HG03354 (cell line): ENCODE measurements around the gene ST6GAL1.
"Not testable (repeated sequence)": the region's sequence is repeated elsewhere in the genome, so short reads cannot be mapped to it uniquely, and the experiment has no call there.

ENCODE experiments used
- ATAC-seq: cut with Tn5 transposase; IDR thresholded peaks from one replicate; pipeline ENCODE4 v1.9.1; 2021; ENCODE audit warnings: mild to moderate bottlenecking; ENCODE audit not compliant: unreplicated experiment, poor library complexity, severe bottlenecking

Gene ST6GAL1

DNA sequence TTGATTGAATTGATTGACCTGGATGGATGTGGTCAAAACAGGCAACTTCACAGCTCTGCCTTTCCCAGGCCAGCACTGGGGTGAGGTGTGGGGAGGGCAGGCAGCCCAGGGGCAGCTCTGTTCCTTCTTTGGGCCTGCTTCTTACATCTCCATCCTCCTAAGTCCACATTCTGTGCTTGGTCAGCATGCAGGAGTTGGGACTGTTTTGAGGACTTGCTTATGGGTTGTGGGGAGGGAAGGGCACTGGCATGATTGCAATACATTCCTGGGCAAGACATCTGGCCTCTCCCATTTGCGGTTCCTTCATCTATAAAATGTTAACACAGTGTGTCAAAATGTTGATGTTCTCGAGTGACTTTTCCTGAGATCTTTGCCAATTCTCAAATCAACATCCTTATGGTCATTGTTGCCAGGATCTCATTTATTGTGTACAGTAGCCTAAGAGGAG, 84.1 kb downstream of the ST6GAL1 start:
- ATAC-seq: no peak

DNA sequence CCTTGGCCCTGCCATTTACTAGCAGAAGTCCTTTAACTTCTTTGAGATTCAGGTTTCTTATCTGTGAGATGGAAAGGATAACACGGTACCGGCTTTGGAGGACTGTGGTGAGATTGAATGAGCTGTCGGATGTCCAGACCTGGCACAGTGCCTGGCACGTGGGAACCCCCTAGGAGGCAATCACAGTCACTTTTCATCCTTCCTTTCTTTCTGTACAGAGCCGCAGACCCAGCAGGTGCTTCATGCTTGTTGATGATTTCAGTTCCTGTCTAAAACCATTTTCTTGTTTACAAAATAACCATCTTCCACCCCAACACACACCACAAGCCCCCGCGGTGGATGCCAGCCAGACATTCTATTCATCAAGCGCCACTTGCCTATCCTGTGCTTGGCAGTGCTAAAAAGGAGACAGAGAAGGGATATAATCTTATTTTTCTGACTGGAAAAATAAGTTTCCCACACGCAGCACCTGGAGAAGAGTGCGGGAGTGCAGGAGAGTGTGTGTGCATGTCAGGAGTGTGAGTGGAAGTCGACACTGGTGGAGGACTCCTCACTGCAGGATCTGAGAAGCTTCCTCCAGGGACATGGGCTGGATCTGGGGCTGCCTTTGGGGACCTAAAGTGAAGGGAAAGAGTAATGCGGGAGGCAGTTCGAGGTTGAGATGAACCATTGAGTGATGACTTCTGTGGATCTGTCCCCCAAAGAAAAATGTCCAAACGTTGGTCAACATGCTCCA, 85.7 kb downstream of the ST6GAL1 start:
- ATAC-seq: peak; percentile 58

DNA sequence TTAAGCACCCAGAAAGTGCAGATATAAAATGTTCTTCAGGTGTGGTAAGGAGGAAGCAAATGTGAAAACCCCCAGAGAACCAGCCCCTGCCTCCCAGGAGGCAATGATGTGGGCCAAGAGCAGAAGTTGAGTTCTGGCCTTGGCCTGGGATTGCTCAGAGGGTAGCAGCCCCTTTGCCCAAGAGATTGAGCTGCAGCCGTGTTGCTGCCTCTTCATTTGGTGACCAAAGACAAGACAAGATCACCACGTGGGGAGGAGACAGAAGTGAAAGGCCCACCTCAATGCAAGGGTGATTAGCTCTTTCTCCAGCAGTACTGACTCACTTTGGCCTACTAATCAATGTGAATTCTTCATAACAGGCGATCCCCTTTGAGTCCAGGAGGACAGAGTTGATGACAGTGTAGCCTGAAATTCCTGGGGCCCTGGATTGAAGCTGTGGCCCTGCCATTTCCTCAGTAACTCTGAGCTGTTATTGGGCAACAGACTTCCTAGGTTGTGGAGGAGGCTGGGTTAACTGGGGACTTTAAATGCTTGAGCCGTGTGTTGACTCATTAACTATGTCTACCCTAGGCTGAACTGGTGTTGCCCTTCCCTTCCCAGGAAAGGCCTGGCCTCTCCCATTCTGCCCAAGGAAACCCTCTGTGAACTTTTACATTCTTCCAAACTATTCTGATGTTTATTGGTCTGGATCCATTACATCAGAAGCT, 86.5 kb downstream of the ST6GAL1 start:
- ATAC-seq: peak; percentile 38

GRCh38 chr3:187017511-187018230, 87.3 kb downstream of the ST6GAL1 start:
- no peak for ATAC-seq

GRCh38 chr3:187019542-187020072, 89.3 kb downstream of the ST6GAL1 start:
- ATAC-seq: no peak

GRCh38 chr3:187020376-187020775, 90.0 kb downstream of the ST6GAL1 start:
- ATAC-seq: no peak

DNA sequence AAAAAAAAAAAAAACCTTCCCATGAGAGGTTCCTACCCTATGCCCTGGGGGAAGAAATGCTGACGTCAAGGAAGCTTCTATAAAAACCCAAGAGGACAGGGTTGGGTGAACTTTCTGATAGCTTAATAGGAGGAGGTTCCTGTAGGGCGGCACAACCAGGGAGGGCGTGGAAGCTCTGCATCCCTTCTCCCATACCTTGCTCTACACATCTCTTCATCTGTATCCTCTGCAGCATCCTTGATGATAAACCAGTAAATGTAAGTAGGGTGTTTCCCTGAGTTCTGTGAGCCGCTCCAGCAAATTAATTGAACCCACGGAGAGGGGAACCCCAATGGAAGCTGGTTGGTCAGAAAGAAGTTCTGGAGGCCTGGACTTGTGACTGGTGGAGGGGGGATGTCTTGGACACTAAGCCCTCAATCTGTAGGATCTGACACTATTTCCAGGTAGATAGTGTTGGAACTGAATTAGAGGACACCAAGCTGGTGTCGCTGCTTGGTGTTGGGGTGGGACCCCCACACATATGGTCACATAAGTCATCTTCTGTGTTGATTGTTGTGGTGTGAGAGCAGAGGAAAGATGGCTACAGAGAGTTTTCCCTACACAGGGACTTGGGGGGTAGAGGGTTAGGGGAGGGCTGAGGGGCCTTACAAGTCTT, 91.5 kb downstream of the ST6GAL1 start:
- ATAC-seq: peak; percentile 37

DNA sequence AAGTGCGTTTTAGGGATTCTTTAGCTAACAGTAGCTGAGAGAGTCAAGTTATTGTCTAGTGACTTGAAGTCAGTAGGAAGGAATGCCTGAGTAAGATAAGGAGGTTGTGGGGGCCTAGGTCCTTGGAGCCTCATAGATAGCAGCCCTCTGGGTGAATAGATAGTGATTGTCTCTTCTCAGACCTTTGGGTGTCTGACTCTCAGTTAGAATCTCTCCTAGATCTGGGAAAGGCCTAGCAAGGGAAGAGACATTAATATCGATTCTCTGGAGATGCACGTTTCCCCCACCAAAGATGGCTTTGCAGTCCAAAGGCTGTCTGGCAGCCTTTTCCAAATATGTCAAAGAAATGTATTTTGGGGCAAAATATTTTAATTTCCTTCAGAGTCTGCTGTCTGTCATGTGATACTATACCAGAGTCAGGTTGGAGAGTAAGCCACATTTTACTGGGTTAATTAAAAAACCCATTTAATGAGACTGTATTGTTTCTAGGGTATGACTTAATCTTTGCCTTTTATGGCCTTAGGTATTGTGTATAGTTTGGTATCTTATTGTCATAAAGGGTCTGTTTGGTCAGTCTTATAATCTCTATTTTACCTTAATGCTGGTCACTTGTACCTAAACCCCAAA, 92.2 kb downstream of the ST6GAL1 start:
- ATAC-seq: no peak

GRCh38 chr3:187023340-187023739, 93.0 kb downstream of the ST6GAL1 start:
- ATAC-seq: not testable (repeated sequence)

DNA sequence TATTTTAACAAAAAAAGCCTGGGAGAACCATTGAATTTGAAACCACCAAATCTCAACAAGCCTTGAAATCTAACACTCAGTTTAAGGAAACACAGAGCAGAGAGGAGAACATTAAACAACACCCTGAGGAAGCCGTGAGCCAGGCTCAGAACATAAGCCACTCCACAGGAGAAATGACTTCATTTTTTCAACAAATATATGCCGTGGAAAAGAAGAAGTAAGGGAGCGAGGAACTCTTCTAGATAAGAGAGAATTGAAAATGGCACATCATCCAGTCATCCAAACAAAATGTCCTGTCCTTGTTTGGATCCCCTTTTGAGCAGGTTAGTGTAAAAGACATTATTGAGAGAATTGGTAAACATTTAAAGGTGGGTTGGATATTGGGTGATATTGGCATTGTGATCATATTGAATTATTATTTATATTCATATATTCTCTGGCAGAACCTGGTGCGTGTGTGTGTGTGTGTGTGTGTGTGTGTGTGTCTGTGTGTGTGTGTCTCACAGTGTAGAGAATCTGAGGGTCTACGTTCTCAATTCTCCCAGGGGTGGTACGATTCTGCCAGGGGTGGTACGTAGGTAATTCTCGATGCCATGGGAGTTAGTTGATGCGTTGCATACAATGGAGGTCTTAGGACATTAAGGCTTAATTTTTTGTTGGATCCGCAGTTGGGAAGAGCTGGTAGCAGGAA, 94.4 kb downstream of the ST6GAL1 start:
- no peak for ATAC-seq

DNA sequence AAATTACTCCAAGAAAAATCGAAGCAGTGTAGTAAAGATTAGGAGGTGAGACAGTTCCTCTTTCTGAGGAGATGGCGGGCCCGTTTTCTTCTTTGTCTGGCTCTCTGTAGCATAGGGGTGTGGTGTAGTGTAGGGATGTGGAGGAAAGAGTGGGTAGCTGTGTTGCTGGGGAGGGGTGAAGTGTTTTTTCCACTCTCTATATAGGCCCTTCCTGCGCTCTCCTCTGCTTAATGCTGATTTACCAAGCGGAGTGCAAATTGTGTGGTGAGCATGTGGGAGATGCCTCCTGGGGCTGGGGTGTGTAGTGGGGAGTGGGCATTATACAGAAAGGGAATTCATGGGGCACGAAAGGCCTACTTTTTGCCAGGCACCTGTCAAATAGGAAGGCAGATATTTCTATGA, 94.9 kb downstream of the ST6GAL1 start:
- ATAC-seq: peak; percentile 29

GRCh38 chr3:187025656-187026316, 95.5 kb downstream of the ST6GAL1 start:
- peak; percentile 42 for ATAC-seq

DNA sequence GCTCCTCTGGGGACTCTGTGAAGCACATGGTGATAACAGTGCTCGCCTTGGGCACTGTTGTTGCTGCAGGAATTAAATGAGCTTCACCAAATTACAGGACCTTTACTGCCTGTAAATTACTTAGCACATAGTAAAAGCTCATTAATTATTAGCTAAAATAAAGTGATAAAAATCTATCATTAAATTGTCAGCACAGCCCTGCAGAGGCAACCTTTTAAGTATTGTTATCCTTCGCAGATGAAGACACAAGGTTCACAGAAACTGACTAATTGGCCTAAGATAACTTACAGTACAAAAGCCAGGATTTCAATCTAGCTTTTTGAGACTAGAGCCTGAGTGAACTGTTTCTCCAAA, 96.0 kb downstream of the ST6GAL1 start:
- no peak for ATAC-seq

DNA sequence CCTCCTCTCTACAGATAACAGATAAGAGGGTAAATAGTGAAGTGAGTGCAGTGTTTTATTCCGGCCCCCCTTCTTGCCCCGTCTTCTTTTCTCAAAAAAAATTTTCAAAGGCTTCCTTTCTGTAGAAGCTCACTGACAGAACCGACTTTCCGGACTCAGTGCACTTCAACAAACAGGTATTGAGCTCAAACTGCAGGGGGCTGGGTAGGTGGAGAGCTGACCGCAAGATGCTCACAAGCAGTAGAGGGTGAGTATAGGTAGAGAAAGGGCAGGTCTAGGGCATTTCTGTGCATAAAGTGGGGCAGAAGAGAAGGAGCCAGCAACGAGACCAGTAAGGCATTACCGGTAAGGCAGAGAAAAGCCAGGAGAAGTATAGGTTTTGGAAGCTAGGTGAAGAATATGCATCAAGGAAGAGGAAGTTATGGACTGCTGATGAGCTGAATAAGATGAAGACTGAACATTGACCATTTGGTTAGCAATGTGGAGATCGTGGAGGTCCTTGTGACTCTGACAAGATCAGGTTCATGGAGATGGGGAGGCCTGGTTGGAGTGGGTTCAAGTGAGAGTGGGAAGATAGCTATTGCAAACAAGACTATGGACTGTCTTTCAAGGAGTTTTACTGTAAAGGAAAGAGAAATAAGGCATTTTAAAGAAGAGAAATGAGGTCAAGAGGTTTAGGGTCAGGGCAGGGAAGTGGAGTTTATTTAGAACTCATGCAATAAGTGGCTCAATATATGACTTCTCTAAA, 97.4 kb downstream of the ST6GAL1 start:
- no peak for ATAC-seq

- ATAC-seq: no peak
Measured at GRCh38 chr3:187031934-187032333, 101.6 kb downstream of the ST6GAL1 start.

DNA sequence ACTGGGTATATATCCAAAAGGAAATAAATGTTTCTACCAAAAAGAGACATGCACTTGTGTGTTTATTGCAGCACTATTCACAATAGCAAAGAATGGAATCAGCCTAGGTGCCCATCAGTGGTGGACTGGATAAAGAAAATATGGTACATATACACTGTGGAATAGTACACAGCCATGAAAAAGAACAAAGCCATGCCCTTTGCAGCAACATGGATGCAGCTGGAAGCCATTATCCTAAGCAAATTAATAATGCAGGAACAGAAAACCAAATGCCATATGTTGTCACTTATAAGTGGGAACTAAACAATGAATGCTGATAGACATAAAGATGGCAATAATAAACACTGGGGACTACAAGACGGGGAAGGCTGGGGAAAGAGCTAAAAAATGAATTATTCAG, 106.1 kb downstream of the ST6GAL1 start:
- ATAC-seq: no peak

- ATAC-seq: no peak
Measured at GRCh38 chr3:187039100-187039722, 108.9 kb downstream of the ST6GAL1 start.
